Lower leg skin (tissue), 3 donors: ENCODE data around the gene TNFRSF19.

Experiments used
- CTCF ChIP-seq, 3 donors: fragments of 450-650 bp; IDR thresholded peaks; one replicate each; pipeline ENCODE4 v1.5.1; 2016; ENCODE audit warnings: antibody characterized with exemption in 3 of 3, mild to moderate bottlenecking in 3 of 3, moderate library complexity in 2 of 3
- POLR2A ChIP-seq, 2 donors: fragments of 450-650 bp; IDR thresholded peaks; one replicate each; pipeline ENCODE4 v1.6.1; 2016 to 2017; ENCODE audit warnings: antibody characterized with exemption in 2 of 2, mild to moderate bottlenecking in 1 of 2, moderate library complexity in 1 of 2

GRCh38 chr13:23612731-23613130 lies 42.5 kb downstream of the TNFRSF19 start:
- TF ChIP-seq CTCF (IDR thresholded peaks at IDR 0.05) (no peak), POLR2A (IDR thresholded peaks at IDR 0.05) (no peak)
